Hepatocyte (in vitro differentiated cells): Measurements from ENCODE around the gene OSBPL5.

ENCODE experiments used
- CTCF ChIP-seq: fragments of 200-600 bp; sonication (generic); IDR thresholded peaks from 2 replicates; pipeline ENCODE4 v1.5.1; 2016; ENCODE audit warnings: antibody characterized with exemption, mild to moderate bottlenecking; ENCODE audit not compliant: poor library complexity
- EZH2 ChIP-seq: fragments of 200-600 bp; sonication (generic); IDR thresholded peaks from 2 replicates; pipeline ENCODE4 v1.6.1; 2016; ENCODE audit warnings: antibody characterized with exemption, mild to moderate bottlenecking, borderline replicate concordance

GRCh38 chr11:3201112-3201581 lies 36.0 kb upstream of the OSBPL5 start:
- TF ChIP-seq CTCF (no peak), EZH2 (no peak)
